Hepatocyte (in vitro differentiated cells): ENCODE results near the gene KMT2D. TPM values are rescaled to one million over a fixed set of nuclear protein-coding genes. Genes with fewer than 3 reads are reported as not detected.

Source experiments
- DNase-seq: peaks from one replicate; pipeline ENCODE4 v3.0.0-alpha.2; 2016; ENCODE audit warnings: low spot score
- H2AFZ ChIP-seq: fragments of 200-600 bp; sonication (generic); 2 replicates; pipeline ENCODE4 v1.6.0; 2016; ENCODE audit warnings: antibody characterized with exemption, mild to moderate bottlenecking
- H3K27ac ChIP-seq: fragments of 200-600 bp; sonication (generic); 2 replicates; pipeline ENCODE4 v1.5.1; 2016; ENCODE audit warnings: mild to moderate bottlenecking
- H3K27me3 ChIP-seq: fragments of 200-600 bp; sonication (generic); 2 replicates; pipeline ENCODE4 v1.6.1; 2016
- H3K36me3 ChIP-seq: fragments of 200-600 bp; sonication (generic); replicated peaks from 2 replicates; pipeline ENCODE4 v1.5.1; 2016; ENCODE audit warnings: low read depth; ENCODE audit not compliant: insufficient read depth
- H3K4me1 ChIP-seq: fragments of 200-600 bp; sonication (generic); 2 replicates; pipeline ENCODE4 v1.5.1; 2016; ENCODE audit warnings: mild to moderate bottlenecking, moderate library complexity; ENCODE audit not compliant: insufficient read depth
- H3K4me2 ChIP-seq: fragments of 200-600 bp; sonication (generic); 2 replicates; pipeline ENCODE4 v1.6.0; 2016
- H3K4me3 ChIP-seq: fragments of 200-600 bp; sonication (generic); 2 replicates; pipeline ENCODE4 v1.5.1; 2016; ENCODE audit warnings: mild to moderate bottlenecking
- H3K79me2 ChIP-seq: fragments of 200-600 bp; sonication (generic); 2 replicates; pipeline ENCODE4 v1.6.0; 2017; ENCODE audit warnings: mild to moderate bottlenecking
- H3K9me2 ChIP-seq: fragments of 200-600 bp; sonication (generic); replicated peaks from 2 replicates; pipeline ENCODE4 v1.6.0; 2017; ENCODE audit warnings: mild to moderate bottlenecking; ENCODE audit not compliant: insufficient read depth
- H3K9me3 ChIP-seq: fragments of 200-600 bp; sonication (generic); 2 replicates; pipeline ENCODE4 v1.5.1; 2016; ENCODE audit warnings: low read depth, mild to moderate bottlenecking
- H4K20me1 ChIP-seq: fragments of 200-600 bp; sonication (generic); 2 replicates; pipeline ENCODE4 v1.6.0; 2016; ENCODE audit warnings: mild to moderate bottlenecking; ENCODE audit not compliant: insufficient read depth, poor library complexity, severe bottlenecking
- CTCF ChIP-seq: fragments of 200-600 bp; sonication (generic); IDR thresholded peaks from 2 replicates; pipeline ENCODE4 v1.5.1; 2016; ENCODE audit warnings: antibody characterized with exemption, mild to moderate bottlenecking; ENCODE audit not compliant: poor library complexity
- EZH2 ChIP-seq: fragments of 200-600 bp; sonication (generic); IDR thresholded peaks from 2 replicates; pipeline ENCODE4 v1.6.1; 2016; ENCODE audit warnings: antibody characterized with exemption, mild to moderate bottlenecking, borderline replicate concordance
- EZH2phosphoT487 ChIP-seq: fragments of 200-600 bp; sonication (generic); IDR thresholded peaks from one replicate; pipeline ENCODE4 v1.6.1; 2018; ENCODE audit warnings: antibody characterized with exemption, mild to moderate bottlenecking, low read depth, moderate library complexity; ENCODE audit not compliant: unreplicated experiment, severe bottlenecking
- WGBS: methylation state at CpG from one replicate; pipeline ENCODE4 v1.1.6; 2016; ENCODE audit warnings: low lambda C conversion rate; ENCODE audit errors: missing lambda C conversion rate; 5-methylcytosine and 5-hydroxymethylcytosine counted together
- polyA plus RNA-seq: library from polyadenylated mRNA; unstranded; fragments of >200 nt; fragmentation: Nextera tagmentation; extraction: Ambion mirVana; gene quantifications from 2 replicates; pipeline ENCODE4 v1.2.1, GENCODE V29; 2016
- total RNA-seq: library from RNA; depleted of rRNA; stranded (reverse); fragments of >200 nt; gene quantifications from 2 replicates; pipeline ENCODE4 v1.2.3, GENCODE V29; 2014

The KMT2D gene
- total and polyA plus RNA-seq, 2 experiments from 2014 or later = 31.2 to 37.3 TPM

GRCh38 chr12:49089821-49090773, 29.5 kb upstream of the KMT2D start:
- 11% methylated on average over 67 of the region's 88 CpGs for WGBS
- Histone ChIP-seq H3K79me2 (no peaks in the 10 kb centered on the region), H3K27me3 (peaks cover 67% of the 10 kb centered on the region), H4K20me1 (no peaks in the 10 kb centered on the region), H3K4me2 (peak overlapping the region; percentile 87), H3K36me3 (no peaks in the 10 kb centered on the region), H3K9me2 (no peaks in the 10 kb centered on the region), H3K27ac (no peak overlapping the region), H2AFZ (no peak overlapping the region), H3K9me3 (no peaks in the 10 kb centered on the region), H3K4me1 (peaks cover 10% of the 10 kb centered on the region), H3K4me3 (peak overlapping the region; percentile 29)
- DNase-seq = peak; percentile 32
- TF ChIP-seq EZH2 (peak; percentile 91), EZH2phosphoT487 (peak; percentile 25), CTCF (peak; percentile 15)

GRCh38 chr12:49088932-49089330, 28.3 kb upstream of the KMT2D start:
- Histone ChIP-seq H3K27me3 (peaks cover 55% of the 10 kb centered on the region), H2AFZ (no peak overlapping the region), H3K4me3 (no peak overlapping the region), H3K36me3 (no peaks in the 10 kb centered on the region), H3K4me1 (no peaks in the 10 kb centered on the region), H3K27ac (no peak overlapping the region), H3K4me2 (no peak overlapping the region), H3K9me2 (no peaks in the 10 kb centered on the region), H3K9me3 (no peaks in the 10 kb centered on the region), H4K20me1 (no peaks in the 10 kb centered on the region), H3K79me2 (no peaks in the 10 kb centered on the region)
- TF ChIP-seq EZH2phosphoT487 = no peak
- no peak for TF ChIP-seq CTCF
- no peak for TF ChIP-seq EZH2
- 80% methylated on average over 6 of the region's 6 CpGs for WGBS
- DNase-seq = no peak

DNA sequence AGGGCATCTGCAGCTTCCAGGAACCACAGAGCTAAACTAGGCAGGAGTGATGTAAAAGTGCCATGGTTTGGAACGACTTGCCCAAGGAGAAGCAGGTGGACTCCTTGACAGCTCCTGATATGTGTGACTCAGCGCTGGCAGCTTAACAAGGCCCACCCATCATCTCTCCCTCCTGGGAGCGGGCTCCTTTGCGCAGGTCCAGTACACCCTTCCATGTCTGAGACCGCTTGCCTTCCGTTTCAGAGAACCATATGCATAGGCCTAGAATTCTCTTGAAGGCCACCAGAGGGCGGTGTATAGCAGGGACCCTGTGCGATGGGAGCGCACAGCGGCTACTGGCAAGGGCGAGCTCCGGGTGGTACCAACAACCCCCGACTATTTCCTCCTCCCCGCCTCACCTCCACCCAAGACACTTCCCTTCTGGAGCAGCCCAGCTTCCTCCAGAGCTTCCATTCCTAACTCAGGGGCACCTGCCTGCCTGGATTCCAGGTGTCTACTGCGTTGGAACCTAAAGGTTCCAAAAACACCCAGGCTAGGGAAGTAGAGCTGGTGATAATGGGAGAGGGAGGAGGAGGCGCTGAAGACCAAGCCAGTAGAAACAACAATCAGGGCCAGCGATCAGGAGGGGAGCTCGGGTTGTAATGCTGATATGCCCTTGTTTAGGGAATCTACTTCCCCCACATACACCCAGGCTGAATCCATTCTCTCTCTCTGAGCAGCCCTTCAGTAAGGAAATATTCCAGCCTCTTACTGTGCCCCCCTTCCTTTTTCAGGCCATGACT, 27.7 kb upstream of the KMT2D start:
- H3K36me3 ChIP-seq = no peaks in the 10 kb centered on the region
- TF ChIP-seq CTCF (peak; percentile 90), EZH2phosphoT487 (no peak)
- peaks cover 49% of the 10 kb centered on the region for H3K27me3 ChIP-seq
- no peaks in the 10 kb centered on the region for H3K9me2 ChIP-seq
- 3% methylated on average over 18 of the region's 18 CpGs for WGBS
- no peaks in the 10 kb centered on the region for H3K79me2 ChIP-seq
- H4K20me1 ChIP-seq = no peaks in the 10 kb centered on the region
- peak overlapping the region; percentile 69 for H3K4me2 ChIP-seq
- H3K4me1 ChIP-seq = no peaks in the 10 kb centered on the region
- no peak overlapping the region for H3K27ac ChIP-seq
- no peak overlapping the region for H2AFZ ChIP-seq
- DNase-seq = peak; percentile 93
- H3K4me3 ChIP-seq = no peak overlapping the region
- no peaks in the 10 kb centered on the region for H3K9me3 ChIP-seq
